ENCODE measurements around the gene DDX52.

DNA sequence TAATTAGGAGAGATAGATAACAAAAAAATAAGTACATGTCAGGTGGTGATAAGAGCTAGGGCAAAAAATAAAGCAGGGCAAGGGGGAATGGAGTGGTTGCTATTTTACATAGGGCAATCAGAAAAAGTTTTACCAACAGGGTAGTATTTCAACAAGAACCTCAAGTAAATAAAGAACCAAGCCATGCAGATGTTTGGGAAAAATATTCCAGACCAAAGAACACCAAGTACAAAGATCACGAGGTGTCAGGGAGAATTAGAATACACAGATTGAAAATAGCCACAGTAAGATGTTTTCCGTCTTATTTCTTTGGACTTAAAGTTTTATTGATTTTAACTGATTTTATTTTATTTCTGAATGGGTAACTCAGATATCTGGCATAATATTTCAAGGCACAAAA lies 45.1 kb downstream of the DDX52 start:
- no peak for TF ChIP-seq EZH2 (IDR thresholded peaks at IDR 0.05; ENCODE audit: insufficient read depth, poor library complexity, severe bottlenecking)
- TF ChIP-seq EZH2phosphoT487 (IDR thresholded peaks at IDR 0.05; ENCODE audit: insufficient read depth, low read depth) = no peak

Measured in GM23248 (cell line).